Osteoblast (primary cell): ENCODE data around the gene FGF11. TPM values are rescaled to one million over a fixed set of nuclear protein-coding genes. Genes with fewer than 3 reads are reported as not detected.
A peak's percentile ranks its signal among the peaks of the same experiment; 100 is the strongest.

Source experiments
- DNase-seq: peaks from one replicate; pipeline ENCODE4 v3.0.0; 2011; ENCODE audit warnings: low spot score, mixed read lengths; ENCODE audit not compliant: insufficient read length; ENCODE audit errors: missing footprints
- H2AFZ ChIP-seq: 2 replicates; pipeline ENCODE4 v1.6.0; 2011; ENCODE audit warnings: mild to moderate bottlenecking, low read length
- H3K27ac ChIP-seq: 2 replicates; pipeline ENCODE4 v1.5.1; 2011; ENCODE audit warnings: mild to moderate bottlenecking, low read depth, low read length, moderate library complexity
- H3K27me3 ChIP-seq: 2 replicates; pipeline ENCODE4 v1.6.0; 2012; ENCODE audit warnings: mild to moderate bottlenecking, control low read depth, inconsistent platforms, low read length, moderate library complexity; ENCODE audit not compliant: insufficient read depth
- H3K36me3 ChIP-seq: 2 replicates; pipeline ENCODE4 v1.5.1; 2011; ENCODE audit warnings: mild to moderate bottlenecking, low read length, control low read depth, moderate library complexity; ENCODE audit not compliant: insufficient read depth
- H3K4me1 ChIP-seq: 2 replicates; pipeline ENCODE4 v1.5.1; 2011; ENCODE audit warnings: mild to moderate bottlenecking, low read length, control low read depth, moderate library complexity; ENCODE audit not compliant: insufficient read depth
- H3K4me2 ChIP-seq: 2 replicates; pipeline ENCODE4 v1.6.0; 2011; ENCODE audit warnings: mild to moderate bottlenecking, low read length; ENCODE audit not compliant: insufficient read depth
- H3K4me3 ChIP-seq: fragments of 200-600 bp; sonication (generic); 3 replicates; pipeline ENCODE4 v1.5.1; 2012; ENCODE audit warnings: mild to moderate bottlenecking, low read length, inconsistent platforms; ENCODE audit not compliant: insufficient read depth
- H3K79me2 ChIP-seq: 2 replicates; pipeline ENCODE4 v1.6.0; 2012; ENCODE audit warnings: mild to moderate bottlenecking, low read length, control low read depth, inconsistent platforms; ENCODE audit not compliant: insufficient read depth
- H3K9me3 ChIP-seq: 2 replicates; pipeline ENCODE4 v1.5.1; 2011; ENCODE audit warnings: low read depth, low read length, control low read depth
- H4K20me1 ChIP-seq: 2 replicates; pipeline ENCODE4 v1.6.0; 2012; ENCODE audit warnings: mild to moderate bottlenecking, low read length, control low read depth; ENCODE audit not compliant: insufficient read depth
- total RNA-seq: library from RNA; depleted of rRNA; stranded (reverse); fragments of >200 nt; gene quantifications from 2 replicates; pipeline ENCODE4 v1.2.3, GENCODE V29; 2012
- TF ChIP-seq, protein P1 (sequence below): IDR thresholded peaks from 2 replicates; pipeline ENCODE4 v1.5.1; 2011; ENCODE audit warnings: mild to moderate bottlenecking, low read depth, low read length, moderate library complexity; ENCODE audit errors: extremely low read depth

FGF11 gene
- 0.29 and 0.36 TPM in 2 replicates for total RNA-seq

- DNase-seq, result peak; percentile 59
- no peak within 1 kb of the TSS for H3K27ac ChIP-seq
- no peaks in the 10 kb centered on the region for H3K9me3 ChIP-seq
- H3K4me3 ChIP-seq, result peak within 1 kb of the TSS; percentile 58
- TF ChIP-seq, protein P1, sequence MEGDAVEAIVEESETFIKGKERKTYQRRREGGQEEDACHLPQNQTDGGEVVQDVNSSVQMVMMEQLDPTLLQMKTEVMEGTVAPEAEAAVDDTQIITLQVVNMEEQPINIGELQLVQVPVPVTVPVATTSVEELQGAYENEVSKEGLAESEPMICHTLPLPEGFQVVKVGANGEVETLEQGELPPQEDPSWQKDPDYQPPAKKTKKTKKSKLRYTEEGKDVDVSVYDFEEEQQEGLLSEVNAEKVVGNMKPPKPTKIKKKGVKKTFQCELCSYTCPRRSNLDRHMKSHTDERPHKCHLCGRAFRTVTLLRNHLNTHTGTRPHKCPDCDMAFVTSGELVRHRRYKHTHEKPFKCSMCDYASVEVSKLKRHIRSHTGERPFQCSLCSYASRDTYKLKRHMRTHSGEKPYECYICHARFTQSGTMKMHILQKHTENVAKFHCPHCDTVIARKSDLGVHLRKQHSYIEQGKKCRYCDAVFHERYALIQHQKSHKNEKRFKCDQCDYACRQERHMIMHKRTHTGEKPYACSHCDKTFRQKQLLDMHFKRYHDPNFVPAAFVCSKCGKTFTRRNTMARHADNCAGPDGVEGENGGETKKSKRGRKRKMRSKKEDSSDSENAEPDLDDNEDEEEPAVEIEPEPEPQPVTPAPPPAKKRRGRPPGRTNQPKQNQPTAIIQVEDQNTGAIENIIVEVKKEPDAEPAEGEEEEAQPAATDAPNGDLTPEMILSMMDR, result no peak
- peak within 1 kb of the TSS; percentile 85 for H3K4me2 ChIP-seq
- H3K27me3 ChIP-seq, result peaks cover 40% of the 10 kb centered on the region
- peaks cover 35% of the 10 kb centered on the region for H3K4me1 ChIP-seq
- no peaks in the 10 kb centered on the region for H3K36me3 ChIP-seq
- no peaks in the 10 kb centered on the region for H4K20me1 ChIP-seq
- H2AFZ ChIP-seq, result peak within 1 kb of the TSS; percentile 41
- no peaks in the 10 kb centered on the region for H3K79me2 ChIP-seq
Measured at GRCh38 chr17:7439462-7440112, at the start of gene FGF11. Gene FGF11 (plus strand): TSS chr17:7439512. CDS start chr17:7439621, 109 bp downstream.

GRCh38 chr17:7389924-7390910 lies 49.1 kb upstream of the FGF11 start:
- H3K9me3 ChIP-seq, result no peaks in the 10 kb centered on the region
- H3K36me3 ChIP-seq, result peaks cover 37% of the 10 kb centered on the region
- peaks cover 7% of the 10 kb centered on the region for H3K79me2 ChIP-seq
- H3K4me1 ChIP-seq, result peaks cover 11% of the 10 kb centered on the region
- no peak overlapping the region for H3K4me2 ChIP-seq
- H4K20me1 ChIP-seq, result peaks cover 2% of the 10 kb centered on the region
- peak; percentile 55 for DNase-seq
- no peak overlapping the region for H3K4me3 ChIP-seq
- no peak overlapping the region for H2AFZ ChIP-seq
- H3K27me3 ChIP-seq, result no peaks in the 10 kb centered on the region
- TF ChIP-seq, protein P1, result no peak
- no peak overlapping the region for H3K27ac ChIP-seq

DNA sequence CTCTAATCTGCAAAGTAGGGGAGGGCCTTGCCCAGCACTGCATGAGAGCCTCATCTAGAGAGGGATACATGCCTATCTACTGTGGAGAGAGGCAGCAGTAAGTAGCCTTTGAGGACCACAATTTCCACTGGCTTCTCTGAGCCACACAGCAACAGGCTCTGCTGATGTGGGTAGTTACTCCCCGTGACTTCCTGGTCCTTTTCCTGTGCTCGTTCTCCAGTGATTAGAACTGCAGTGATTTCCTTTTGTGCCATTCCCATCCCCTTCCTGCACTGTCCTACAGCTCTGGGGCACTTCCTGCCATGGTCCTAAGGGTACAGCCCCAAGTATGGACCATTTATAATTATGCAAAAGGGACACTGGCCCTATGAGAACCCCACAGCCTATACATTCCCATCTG lies 48.0 kb upstream of the FGF11 start:
- Histone ChIP-seq H3K79me2 (peaks cover 7% of the 10 kb centered on the region), H4K20me1 (peaks cover 2% of the 10 kb centered on the region), H3K4me2 (no peak overlapping the region), H3K4me3 (no peak overlapping the region), H3K27ac (no peak overlapping the region), H3K27me3 (no peaks in the 10 kb centered on the region), H3K9me3 (no peaks in the 10 kb centered on the region), H3K4me1 (peaks cover 11% of the 10 kb centered on the region), H2AFZ (no peak overlapping the region), H3K36me3 (peaks cover 37% of the 10 kb centered on the region)
- TF ChIP-seq, protein P1, result no peak
- DNase-seq, result peak; percentile 32
